Stomach (tissue), 9 donors: ENCODE data around the gene MCC. TPM values are rescaled to one million over a fixed set of nuclear protein-coding genes. Genes with fewer than 3 reads are reported as not detected.

ENCODE experiments used
- DNase-seq, 2 donors: peaks; one replicate each; pipeline versions ENCODE4 v3.0.0 to v3.0.0-alpha.2; 2013 to 2019
- H3K27ac ChIP-seq, 5 donors: fragments of 200-600 bp in 4 of 5; sonication (generic) in 4 of 5; one replicate each; pipeline ENCODE4 v1.5.1; 2013 to 2019; ENCODE audit warnings: mild to moderate bottlenecking in 1 of 5, moderate library complexity in 1 of 5
- H3K27me3 ChIP-seq, 3 donors: fragments of 200-600 bp; sonication (generic); one replicate each; pipeline ENCODE4 v1.5.1; 2017 to 2019; ENCODE audit warnings: mixed run types in 1 of 3
- H3K36me3 ChIP-seq, 4 donors: fragments of 200-600 bp; sonication (generic); 1 replicate in 3 of 4; 2 replicates in 1 of 4; pipeline ENCODE4 v1.5.1; 2016 to 2019
- H3K4me1 ChIP-seq, 4 donors: fragments of 200-600 bp; sonication (generic); one replicate each; pipeline ENCODE4 v1.5.1; 2016 to 2019
- H3K4me3 ChIP-seq, 4 donors: fragments of 200-600 bp; sonication (generic) in 3 of 4; one replicate each; pipeline ENCODE4 v1.5.1; 2016 to 2019; ENCODE audit warnings: mild to moderate bottlenecking in 1 of 4
- H3K9me3 ChIP-seq, 4 donors: fragments of 200-600 bp; sonication (generic); one replicate each; pipeline ENCODE4 v1.5.1; 2016 to 2019
- EP300 ChIP-seq: sonication (generic); formaldehyde crosslinking; IDR thresholded peaks from one replicate; pipeline ENCODE4 v1.6.1; 2017; ENCODE audit warnings: antibody characterized with exemption
- POLR2A ChIP-seq, 4 donors: fragments of 450-650 bp; IDR thresholded peaks; one replicate each; pipeline ENCODE4 v1.6.1; 2016; ENCODE audit warnings: antibody characterized with exemption in 4 of 4, control low read depth in 2 of 4, mild to moderate bottlenecking in 1 of 4, moderate library complexity in 1 of 4
- POLR2AphosphoS5 ChIP-seq, 3 donors: sonication (generic); formaldehyde crosslinking; IDR thresholded peaks; one replicate each; pipeline ENCODE4 v1.6.1; 2016; ENCODE audit warnings: antibody characterized with exemption in 3 of 3
- WGBS, 5 donors: extraction: QIAGEN DNeasy Blood & Tissue Kit in 3 of 5; methylation state at CpG; one replicate each; pipeline versions ENCODE4 v1.1.5 to v1.1.7; 2013 to 2018; 5-methylcytosine and 5-hydroxymethylcytosine counted together
- intact Hi-C: fragments of 100-400 bp; cut with DNase I; formaldehyde crosslinking; loops from one replicate; pipeline ENCODE4 v1.15.1; 2023; ENCODE audit warnings: low total_unique reads
- polyA plus RNA-seq, 3 donors: library from polyadenylated mRNA; stranded (reverse); fragments of 200-250 nt; gene quantifications; one replicate each; pipeline ENCODE4 v1.2.3, GENCODE V29; 2013
- total RNA-seq, 5 donors: library from RNA; depleted of rRNA; stranded (reverse); fragments of >200 nt; gene quantifications; one replicate each; pipeline versions ENCODE4 v1.1.0 to v1.2.3, GENCODE V29; 2014 to 2016
- TF ChIP-seq, protein P1 (sequence below), 7 experiments: fragments of 450-650 bp in 4 of 7; fragments of 200-600 bp in 3 of 7; sonication (generic) in 3 of 7; IDR thresholded peaks; one replicate each; pipeline ENCODE4 v1.5.1; 2016 to 2019; ENCODE audit warnings: antibody characterized with exemption in 7 of 7, control low read depth in 2 of 7, mild to moderate bottlenecking in 1 of 7
- donor health status: healthy with polysubstance abuse.
- donor health status: Bipolar disorder and iron deficiency.
- donor health status: healthy.

MCC gene
- total and polyA plus RNA-seq, 8 donors = 3.8 to 35.1 (median 8.9) TPM

DNA sequence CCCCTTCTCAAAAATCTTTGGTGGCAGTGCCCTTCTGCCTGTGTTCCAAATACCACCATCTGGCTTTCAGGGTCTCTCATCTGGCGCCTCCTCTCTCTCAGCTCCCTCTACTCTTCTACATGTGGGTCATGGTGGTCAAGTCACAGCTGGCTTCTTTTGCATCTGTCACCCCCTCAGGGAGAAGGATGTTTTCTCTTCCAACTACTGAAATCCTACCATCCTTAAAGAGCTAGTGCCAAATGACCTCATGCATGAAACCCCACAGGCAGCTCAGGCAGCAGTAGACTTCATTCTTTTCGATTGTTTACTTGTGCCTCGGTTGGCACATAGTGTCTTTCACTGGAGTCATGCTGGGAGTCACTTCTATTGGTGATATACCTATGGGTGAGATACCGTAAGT is 292.5 kb downstream of the MCC start:
- DNase-seq = no peak

GRCh38 chr5:113195251-113195650 is 293.0 kb downstream of the MCC start:
- Histone ChIP-seq H3K27ac (no peak overlapping the region), H3K4me1 (peaks cover 0 to 11% (median 7%) of the 10 kb centered on the region in 4 donors), H3K9me3 (peaks cover 0 to 6% (median 3%) of the 10 kb centered on the region in 4 donors), H3K36me3 (no peaks in the 10 kb centered on the region), H3K27me3 (no peaks in the 10 kb centered on the region), H3K4me3 (no peak overlapping the region)
- no peak for DNase-seq
- TF ChIP-seq, protein P1, sequence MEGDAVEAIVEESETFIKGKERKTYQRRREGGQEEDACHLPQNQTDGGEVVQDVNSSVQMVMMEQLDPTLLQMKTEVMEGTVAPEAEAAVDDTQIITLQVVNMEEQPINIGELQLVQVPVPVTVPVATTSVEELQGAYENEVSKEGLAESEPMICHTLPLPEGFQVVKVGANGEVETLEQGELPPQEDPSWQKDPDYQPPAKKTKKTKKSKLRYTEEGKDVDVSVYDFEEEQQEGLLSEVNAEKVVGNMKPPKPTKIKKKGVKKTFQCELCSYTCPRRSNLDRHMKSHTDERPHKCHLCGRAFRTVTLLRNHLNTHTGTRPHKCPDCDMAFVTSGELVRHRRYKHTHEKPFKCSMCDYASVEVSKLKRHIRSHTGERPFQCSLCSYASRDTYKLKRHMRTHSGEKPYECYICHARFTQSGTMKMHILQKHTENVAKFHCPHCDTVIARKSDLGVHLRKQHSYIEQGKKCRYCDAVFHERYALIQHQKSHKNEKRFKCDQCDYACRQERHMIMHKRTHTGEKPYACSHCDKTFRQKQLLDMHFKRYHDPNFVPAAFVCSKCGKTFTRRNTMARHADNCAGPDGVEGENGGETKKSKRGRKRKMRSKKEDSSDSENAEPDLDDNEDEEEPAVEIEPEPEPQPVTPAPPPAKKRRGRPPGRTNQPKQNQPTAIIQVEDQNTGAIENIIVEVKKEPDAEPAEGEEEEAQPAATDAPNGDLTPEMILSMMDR (IDR thresholded peaks at IDR 0.05) = no peak
- no peak for TF ChIP-seq POLR2AphosphoS5 (IDR thresholded peaks at IDR 0.05)
- TF ChIP-seq POLR2A (IDR thresholded peaks at IDR 0.05) = no peak
- no peak for TF ChIP-seq EP300
- intact Hi-C loops = no loop called here
- 93 to 95% (median 95%) methylated on average over 3 of the region's 3 CpGs for WGBS, 5 donors

More for the DNA sequence above, 292.5 kb downstream of the MCC start:
- Histone ChIP-seq H3K27ac (no peak overlapping the region), H3K4me1 (peaks cover 0 to 11% (median 7%) of the 10 kb centered on the region in 4 donors), H3K4me3 (no peak overlapping the region), H3K27me3 (no peaks in the 10 kb centered on the region), H3K9me3 (peaks cover 0 to 6% (median 3%) of the 10 kb centered on the region in 4 donors), H3K36me3 (no peaks in the 10 kb centered on the region)
- intact Hi-C loops = no loop called here
- WGBS, 5 donors = 85 to 95% (median 89%) methylated on average over 4 of the region's 4 CpGs
- TF ChIP-seq, protein P1 (IDR thresholded peaks at IDR 0.05) = no peak
- no peak for TF ChIP-seq POLR2A (IDR thresholded peaks at IDR 0.05)
- TF ChIP-seq EP300 = no peak
- no peak for TF ChIP-seq POLR2AphosphoS5 (IDR thresholded peaks at IDR 0.05)

GRCh38 chr5:113194591-113194990 is 293.7 kb downstream of the MCC start:
- H3K27me3 ChIP-seq = no peaks in the 10 kb centered on the region
- no peak overlapping the region for H3K4me3 ChIP-seq
- 79 to 88% (median 83%) methylated on average over 5 of the region's 5 CpGs for WGBS, 5 donors
- peaks cover 0 to 10% (median 7%) of the 10 kb centered on the region in 4 donors for H3K4me1 ChIP-seq
- peaks cover 0 to 6% (median 3%) of the 10 kb centered on the region in 4 donors for H3K9me3 ChIP-seq
- no peaks in the 10 kb centered on the region for H3K36me3 ChIP-seq
- H3K27ac ChIP-seq = no peak overlapping the region
- intact Hi-C loops = no loop called here
- no peak for DNase-seq
- TF ChIP-seq, protein P1 (IDR thresholded peaks at IDR 0.05) = no peak
- no peak for TF ChIP-seq POLR2AphosphoS5 (IDR thresholded peaks at IDR 0.05)
- no peak for TF ChIP-seq EP300
- no peak for TF ChIP-seq POLR2A (IDR thresholded peaks at IDR 0.05)

GRCh38 chr5:113194125-113194524 is 294.1 kb downstream of the MCC start:
- intact Hi-C loops = no loop called here
- H3K27ac ChIP-seq = no peak overlapping the region
- WGBS, 5 donors = 89 to 95% (median 90%) methylated on average over 6 of the region's 6 CpGs

More at GRCh38 chr5:113194125-113194524, 294.1 kb downstream of the MCC start:
- Histone ChIP-seq H3K27me3 (no peaks in the 10 kb centered on the region), H3K9me3 (peaks cover 0 to 6% (median 3%) of the 10 kb centered on the region in 4 donors), H3K4me3 (no peak overlapping the region), H3K4me1 (peaks cover 0 to 5% (median 3%) of the 10 kb centered on the region in 4 donors), H3K36me3 (no peaks in the 10 kb centered on the region)
- DNase-seq = no peak
- TF ChIP-seq POLR2AphosphoS5 (IDR thresholded peaks at IDR 0.05) = no peak
- TF ChIP-seq, protein P1 (IDR thresholded peaks at IDR 0.05) = no peak
- TF ChIP-seq POLR2A (IDR thresholded peaks at IDR 0.05) = no peak
- no peak for TF ChIP-seq EP300
